ENCODE measurements around the gene CGB1. TPM values are rescaled to one million over a fixed set of nuclear protein-coding genes. Genes with fewer than 3 reads are reported as not detected.
A peak's percentile ranks its signal among the peaks of the same experiment; 100 is the strongest.

The CGB1 gene
- total and polyA plus RNA-seq, 4 donors: not detected

DNA sequence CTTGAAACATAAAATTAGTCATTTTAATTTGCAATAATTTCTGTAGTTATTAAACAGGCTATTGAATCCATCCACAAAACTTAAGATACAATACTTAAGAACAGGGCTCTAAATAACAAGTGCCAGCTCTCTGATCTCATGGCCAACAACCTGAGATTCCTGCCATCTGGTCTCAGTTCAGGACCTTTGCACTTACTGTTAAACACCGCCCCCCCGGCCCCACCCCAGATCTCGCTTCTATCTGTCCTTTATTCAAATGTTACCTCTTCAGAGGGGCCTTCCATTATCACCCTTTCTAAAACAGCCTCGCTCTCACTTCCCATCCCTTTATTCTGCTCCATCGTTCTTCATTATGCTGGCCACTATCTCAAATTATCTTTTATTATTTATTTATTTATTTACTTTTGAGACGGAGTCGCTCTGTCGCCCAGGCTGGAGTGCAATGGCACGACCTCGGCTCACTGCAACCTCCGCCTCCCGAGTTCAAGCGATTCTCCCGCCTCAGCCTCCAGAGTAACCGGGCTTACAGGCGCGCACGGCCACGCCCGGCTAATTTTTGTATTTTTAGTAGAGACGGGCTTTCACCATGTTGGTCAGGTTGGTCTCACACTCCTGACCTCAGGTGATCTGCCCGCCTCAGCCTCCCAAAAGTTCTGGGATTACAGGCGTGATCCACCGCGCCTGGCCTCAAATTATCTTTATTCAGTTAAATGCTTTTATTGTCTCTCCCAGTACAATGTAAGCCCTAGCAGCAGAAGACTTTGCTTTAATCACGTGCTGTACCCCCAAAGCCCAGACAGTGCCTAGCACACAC lies 47.7 kb upstream of the CGB1 start:
- no peaks in the 10 kb centered on the region for H3K9me3 ChIP-seq (ENCODE audit: control insufficient read depth in 4 of 4, low read length in 3 of 4)
- TF ChIP-seq TAF1 (conservative IDR thresholded peaks at IDR 0.05): peak; percentile 14
- no peak for TF ChIP-seq RAD21 (IDR thresholded peaks at IDR 0.05)
- H3K4me3 ChIP-seq (ENCODE audit: low read depth in 1 of 3, low read length in 3 of 3): peak overlapping the region in 2 of 3 donors; percentile 36 to 49
- H3K9ac ChIP-seq (ENCODE audit: low read depth in 1 of 2, low read length in 2 of 2): peak overlapping the region; percentile 14 to 22
- peaks cover 11 to 26% (median 19%) of the 10 kb centered on the region in 4 donors for H3K4me1 ChIP-seq (ENCODE audit: control insufficient read depth in 4 of 4, insufficient read depth in 4 of 4, low read length in 3 of 4)
- peaks cover 0 to 12% (median 6%) of the 10 kb centered on the region in 4 donors for H3K36me3 ChIP-seq (ENCODE audit: control insufficient read depth in 4 of 4, insufficient read depth in 3 of 4, low read depth in 1 of 4, low read length in 3 of 4)
- H3K27me3 ChIP-seq (ENCODE audit: control insufficient read depth in 4 of 4, insufficient read depth in 4 of 4, low read length in 3 of 4): no peaks in the 10 kb centered on the region
- no peak for DNase-seq (ENCODE audit: low spot score)
- H3K27ac ChIP-seq (ENCODE audit: low read depth in 1 of 2, low read length in 2 of 2): peak overlapping the region; percentile 90
- WGBS: 65% methylated on average over 26 of the region's 26 CpGs

DNA sequence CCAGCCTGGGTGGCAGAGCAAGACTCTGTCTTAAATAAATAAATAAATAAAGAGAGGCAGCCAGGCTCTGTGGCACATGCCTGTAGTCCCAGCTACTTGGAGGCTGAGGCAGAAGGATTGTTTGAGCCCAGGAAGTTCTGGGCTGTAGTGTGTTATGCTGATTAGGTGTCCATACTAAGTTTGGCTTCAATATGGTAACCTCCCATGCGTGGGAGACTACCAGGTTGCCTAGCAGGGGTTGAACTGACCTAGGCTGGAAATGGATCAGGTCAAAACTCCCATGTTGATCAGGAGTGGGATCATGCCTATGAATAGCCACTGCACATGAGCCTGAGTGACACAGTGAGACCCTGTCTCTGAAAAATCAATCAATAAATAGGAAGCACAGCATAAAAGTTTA lies 44.6 kb upstream of the CGB1 start:
- TF ChIP-seq RAD21 (IDR thresholded peaks at IDR 0.05): no peak
- TF ChIP-seq NR2F2 (IDR thresholded peaks at IDR 0.05): no peak
- TF ChIP-seq HNF4G (IDR thresholded peaks at IDR 0.05): no peak
- TF ChIP-seq FOXA1 (IDR thresholded peaks at IDR 0.05): no peak
- TF ChIP-seq GABPA (IDR thresholded peaks at IDR 0.05 in 1 of 2, conservative IDR thresholded peaks at IDR 0.05 in 1 of 2): no peak
- TF ChIP-seq FOXA2 (IDR thresholded peaks at IDR 0.05): no peak
- no peak for TF ChIP-seq HNF4A (conservative IDR thresholded peaks at IDR 0.05)
- TF ChIP-seq, protein P1, sequence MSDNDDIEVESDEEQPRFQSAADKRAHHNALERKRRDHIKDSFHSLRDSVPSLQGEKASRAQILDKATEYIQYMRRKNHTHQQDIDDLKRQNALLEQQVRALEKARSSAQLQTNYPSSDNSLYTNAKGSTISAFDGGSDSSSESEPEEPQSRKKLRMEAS (IDR thresholded peaks at IDR 0.05): no peak
- TF ChIP-seq, protein P2, sequence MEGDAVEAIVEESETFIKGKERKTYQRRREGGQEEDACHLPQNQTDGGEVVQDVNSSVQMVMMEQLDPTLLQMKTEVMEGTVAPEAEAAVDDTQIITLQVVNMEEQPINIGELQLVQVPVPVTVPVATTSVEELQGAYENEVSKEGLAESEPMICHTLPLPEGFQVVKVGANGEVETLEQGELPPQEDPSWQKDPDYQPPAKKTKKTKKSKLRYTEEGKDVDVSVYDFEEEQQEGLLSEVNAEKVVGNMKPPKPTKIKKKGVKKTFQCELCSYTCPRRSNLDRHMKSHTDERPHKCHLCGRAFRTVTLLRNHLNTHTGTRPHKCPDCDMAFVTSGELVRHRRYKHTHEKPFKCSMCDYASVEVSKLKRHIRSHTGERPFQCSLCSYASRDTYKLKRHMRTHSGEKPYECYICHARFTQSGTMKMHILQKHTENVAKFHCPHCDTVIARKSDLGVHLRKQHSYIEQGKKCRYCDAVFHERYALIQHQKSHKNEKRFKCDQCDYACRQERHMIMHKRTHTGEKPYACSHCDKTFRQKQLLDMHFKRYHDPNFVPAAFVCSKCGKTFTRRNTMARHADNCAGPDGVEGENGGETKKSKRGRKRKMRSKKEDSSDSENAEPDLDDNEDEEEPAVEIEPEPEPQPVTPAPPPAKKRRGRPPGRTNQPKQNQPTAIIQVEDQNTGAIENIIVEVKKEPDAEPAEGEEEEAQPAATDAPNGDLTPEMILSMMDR (IDR thresholded peaks at IDR 0.05; ENCODE audit: low read depth, low read length, missing input control): no peak
- TF ChIP-seq EGR1 (IDR thresholded peaks at IDR 0.05; ENCODE audit: low read depth in 2 of 2): no peak
- TF ChIP-seq, protein P3, sequence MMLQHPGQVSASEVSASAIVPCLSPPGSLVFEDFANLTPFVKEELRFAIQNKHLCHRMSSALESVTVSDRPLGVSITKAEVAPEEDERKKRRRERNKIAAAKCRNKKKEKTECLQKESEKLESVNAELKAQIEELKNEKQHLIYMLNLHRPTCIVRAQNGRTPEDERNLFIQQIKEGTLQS (IDR thresholded peaks at IDR 0.05): no peak
- TF ChIP-seq TAF1 (conservative IDR thresholded peaks at IDR 0.05): no peak
- TF ChIP-seq JUND (IDR thresholded peaks at IDR 0.05): no peak
- no peak for TF ChIP-seq YY1 (IDR thresholded peaks at IDR 0.05)

DNA sequence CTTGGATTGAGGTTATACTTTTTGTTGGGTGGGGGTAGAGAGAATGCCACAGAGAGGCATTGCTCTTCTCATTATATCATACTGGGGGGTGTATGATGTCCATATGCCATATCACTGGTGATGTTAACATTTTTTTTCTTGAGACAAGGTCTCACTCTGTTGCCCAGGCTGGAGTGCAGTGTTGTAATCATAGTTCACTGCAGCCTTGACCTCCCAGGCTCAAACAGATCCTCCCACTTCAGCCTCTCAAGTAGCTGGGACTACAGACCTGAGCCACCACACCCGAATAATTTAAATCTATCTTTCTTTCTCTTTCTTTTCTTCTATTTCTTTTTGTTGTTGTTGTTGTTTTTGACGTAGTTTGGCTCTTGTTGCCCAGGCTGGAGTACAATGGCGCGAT lies 43.7 kb upstream of the CGB1 start:
- Histone ChIP-seq H3K27ac (ENCODE audit: low read depth in 1 of 2, low read length in 2 of 2) (no peak overlapping the region), H3K9ac (ENCODE audit: low read depth in 1 of 2, low read length in 2 of 2) (no peak overlapping the region), H3K4me3 (ENCODE audit: low read depth in 1 of 3, low read length in 3 of 3) (no peak overlapping the region), H3K36me3 (ENCODE audit: control insufficient read depth in 4 of 4, insufficient read depth in 3 of 4, low read depth in 1 of 4, low read length in 3 of 4) (no peaks in the 10 kb centered on the region), H3K9me3 (ENCODE audit: control insufficient read depth in 4 of 4, low read length in 3 of 4) (no peaks in the 10 kb centered on the region), H3K27me3 (ENCODE audit: control insufficient read depth in 4 of 4, insufficient read depth in 4 of 4, low read length in 3 of 4) (no peaks in the 10 kb centered on the region), H3K4me1 (ENCODE audit: control insufficient read depth in 4 of 4, insufficient read depth in 4 of 4, low read length in 3 of 4) (peaks cover 0 to 4% (median 4%) of the 10 kb centered on the region in 4 donors)
- DNase-seq (ENCODE audit: low spot score): no peak
- WGBS: 89% methylated on average over 4 of the region's 4 CpGs
- no peak for TF ChIP-seq HNF4G (IDR thresholded peaks at IDR 0.05)
- TF ChIP-seq, protein P1 (IDR thresholded peaks at IDR 0.05): no peak
- TF ChIP-seq FOXA1 (IDR thresholded peaks at IDR 0.05): no peak
- no peak for TF ChIP-seq RAD21 (IDR thresholded peaks at IDR 0.05)
- TF ChIP-seq, protein P4, sequence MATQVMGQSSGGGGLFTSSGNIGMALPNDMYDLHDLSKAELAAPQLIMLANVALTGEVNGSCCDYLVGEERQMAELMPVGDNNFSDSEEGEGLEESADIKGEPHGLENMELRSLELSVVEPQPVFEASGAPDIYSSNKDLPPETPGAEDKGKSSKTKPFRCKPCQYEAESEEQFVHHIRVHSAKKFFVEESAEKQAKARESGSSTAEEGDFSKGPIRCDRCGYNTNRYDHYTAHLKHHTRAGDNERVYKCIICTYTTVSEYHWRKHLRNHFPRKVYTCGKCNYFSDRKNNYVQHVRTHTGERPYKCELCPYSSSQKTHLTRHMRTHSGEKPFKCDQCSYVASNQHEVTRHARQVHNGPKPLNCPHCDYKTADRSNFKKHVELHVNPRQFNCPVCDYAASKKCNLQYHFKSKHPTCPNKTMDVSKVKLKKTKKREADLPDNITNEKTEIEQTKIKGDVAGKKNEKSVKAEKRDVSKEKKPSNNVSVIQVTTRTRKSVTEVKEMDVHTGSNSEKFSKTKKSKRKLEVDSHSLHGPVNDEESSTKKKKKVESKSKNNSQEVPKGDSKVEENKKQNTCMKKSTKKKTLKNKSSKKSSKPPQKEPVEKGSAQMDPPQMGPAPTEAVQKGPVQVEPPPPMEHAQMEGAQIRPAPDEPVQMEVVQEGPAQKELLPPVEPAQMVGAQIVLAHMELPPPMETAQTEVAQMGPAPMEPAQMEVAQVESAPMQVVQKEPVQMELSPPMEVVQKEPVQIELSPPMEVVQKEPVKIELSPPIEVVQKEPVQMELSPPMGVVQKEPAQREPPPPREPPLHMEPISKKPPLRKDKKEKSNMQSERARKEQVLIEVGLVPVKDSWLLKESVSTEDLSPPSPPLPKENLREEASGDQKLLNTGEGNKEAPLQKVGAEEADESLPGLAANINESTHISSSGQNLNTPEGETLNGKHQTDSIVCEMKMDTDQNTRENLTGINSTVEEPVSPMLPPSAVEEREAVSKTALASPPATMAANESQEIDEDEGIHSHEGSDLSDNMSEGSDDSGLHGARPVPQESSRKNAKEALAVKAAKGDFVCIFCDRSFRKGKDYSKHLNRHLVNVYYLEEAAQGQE (IDR thresholded peaks at IDR 0.05): no peak
- no peak for TF ChIP-seq YY1 (IDR thresholded peaks at IDR 0.05)
- TF ChIP-seq HNF4A (conservative IDR thresholded peaks at IDR 0.05): no peak
- TF ChIP-seq, protein P5, sequence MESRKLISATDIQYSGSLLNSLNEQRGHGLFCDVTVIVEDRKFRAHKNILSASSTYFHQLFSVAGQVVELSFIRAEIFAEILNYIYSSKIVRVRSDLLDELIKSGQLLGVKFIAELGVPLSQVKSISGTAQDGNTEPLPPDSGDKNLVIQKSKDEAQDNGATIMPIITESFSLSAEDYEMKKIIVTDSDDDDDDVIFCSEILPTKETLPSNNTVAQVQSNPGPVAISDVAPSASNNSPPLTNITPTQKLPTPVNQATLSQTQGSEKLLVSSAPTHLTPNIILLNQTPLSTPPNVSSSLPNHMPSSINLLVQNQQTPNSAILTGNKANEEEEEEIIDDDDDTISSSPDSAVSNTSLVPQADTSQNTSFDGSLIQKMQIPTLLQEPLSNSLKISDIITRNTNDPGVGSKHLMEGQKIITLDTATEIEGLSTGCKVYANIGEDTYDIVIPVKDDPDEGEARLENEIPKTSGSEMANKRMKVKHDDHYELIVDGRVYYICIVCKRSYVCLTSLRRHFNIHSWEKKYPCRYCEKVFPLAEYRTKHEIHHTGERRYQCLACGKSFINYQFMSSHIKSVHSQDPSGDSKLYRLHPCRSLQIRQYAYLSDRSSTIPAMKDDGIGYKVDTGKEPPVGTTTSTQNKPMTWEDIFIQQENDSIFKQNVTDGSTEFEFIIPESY (IDR thresholded peaks at IDR 0.05): no peak

More for the DNA sequence above, 44.6 kb upstream of the CGB1 start:
- H3K27me3 ChIP-seq (ENCODE audit: control insufficient read depth in 4 of 4, insufficient read depth in 4 of 4, low read length in 3 of 4): no peaks in the 10 kb centered on the region
- H3K27ac ChIP-seq (ENCODE audit: low read depth in 1 of 2, low read length in 2 of 2): no peak overlapping the region
- no peak for DNase-seq (ENCODE audit: low spot score)
- H3K36me3 ChIP-seq (ENCODE audit: control insufficient read depth in 4 of 4, insufficient read depth in 3 of 4, low read depth in 1 of 4, low read length in 3 of 4): no peaks in the 10 kb centered on the region
- WGBS: 92% methylated on average over 1 of the region's 1 CpG
- H3K9ac ChIP-seq (ENCODE audit: low read depth in 1 of 2, low read length in 2 of 2): no peak overlapping the region
- H3K4me1 ChIP-seq (ENCODE audit: control insufficient read depth in 4 of 4, insufficient read depth in 4 of 4, low read length in 3 of 4): peaks cover 4 to 10% (median 6%) of the 10 kb centered on the region in 4 donors
- H3K9me3 ChIP-seq (ENCODE audit: control insufficient read depth in 4 of 4, low read length in 3 of 4): no peaks in the 10 kb centered on the region
- no peak overlapping the region for H3K4me3 ChIP-seq (ENCODE audit: low read depth in 1 of 3, low read length in 3 of 3)
